RWPE2 (cell line): ENCODE measurements around the gene FIP1L1.

Source experiments
- ATAC-seq: fragments of 200-7000 bp; cut with Tn5 transposase; 3 replicates; pipeline ENCODE4 v1.9.1; 2021; ENCODE audit warnings: low read depth
- DNase-seq: peaks from one replicate; pipeline ENCODE4 v3.0.0-alpha.2; 2020; ENCODE audit warnings: low spot score
- H3K27ac ChIP-seq: fragments of 450-650 bp; 2 replicates; pipeline ENCODE4 v1.5.1; 2017; ENCODE audit warnings: mild to moderate bottlenecking; ENCODE audit not compliant: poor library complexity, severe bottlenecking
- H3K27me3 ChIP-seq: fragments of 250-450 bp; sonication (Bioruptor Pico); 2 replicates; pipeline ENCODE4 v1.5.1; 2021; ENCODE audit warnings: mild to moderate bottlenecking, moderate library complexity; ENCODE audit not compliant: insufficient read depth, poor library complexity, severe bottlenecking
- H3K36me3 ChIP-seq: fragments of 250-450 bp; sonication (Bioruptor Pico); 2 replicates; pipeline ENCODE4 v1.5.1; 2020; ENCODE audit warnings: low read depth, mild to moderate bottlenecking, moderate library complexity
- H3K4me1 ChIP-seq: fragments of 250-450 bp; sonication (Bioruptor Pico); 2 replicates; pipeline ENCODE4 v1.5.1; 2021; ENCODE audit warnings: mild to moderate bottlenecking, moderate library complexity; ENCODE audit not compliant: insufficient read depth, poor library complexity, severe bottlenecking
- H3K4me3 ChIP-seq: fragments of 250-450 bp; sonication (Bioruptor Pico); 2 replicates; pipeline ENCODE4 v1.5.1; 2021; ENCODE audit warnings: mild to moderate bottlenecking, moderate library complexity; ENCODE audit not compliant: severe bottlenecking
- H3K9me3 ChIP-seq: fragments of 250-450 bp; sonication (Bioruptor Pico); 2 replicates; pipeline ENCODE4 v1.5.1; 2021; ENCODE audit warnings: mild to moderate bottlenecking, moderate library complexity; ENCODE audit not compliant: severe bottlenecking
- TF ChIP-seq, protein P1 (sequence below): fragments of 450-650 bp; IDR thresholded peaks from one replicate; pipeline ENCODE4 v1.5.1; 2017; ENCODE audit warnings: mild to moderate bottlenecking, moderate library complexity; ENCODE audit not compliant: poor library complexity, severe bottlenecking

FIP1L1 gene

DNA sequence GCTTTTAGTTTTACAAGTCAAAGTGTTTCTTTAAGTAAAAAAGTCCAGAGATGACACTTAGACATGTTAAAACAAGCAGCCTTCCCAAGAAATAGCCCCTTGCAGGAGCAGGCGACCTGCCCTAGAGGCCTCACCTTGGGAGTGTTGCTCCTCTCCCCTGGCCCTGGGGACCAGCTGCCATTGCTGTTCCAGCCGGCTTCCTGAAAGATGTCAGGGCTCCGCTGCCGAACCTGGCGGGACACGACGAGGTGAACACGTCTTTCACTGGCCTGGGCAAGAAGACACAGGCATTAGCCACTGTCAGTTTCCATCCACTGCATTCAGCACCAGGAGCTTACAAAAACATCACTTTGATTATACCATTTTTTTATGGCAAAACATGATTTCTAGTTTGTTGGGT, 104.1 kb downstream of the FIP1L1 start:
- Histone ChIP-seq H3K9me3 (no peaks in the 10 kb centered on the region), H3K4me1 (peaks cover 31% of the 10 kb centered on the region), H3K4me3 (no peak overlapping the region)

GRCh38 chr4:53483250-53483649, 105.8 kb downstream of the FIP1L1 start:
- TF ChIP-seq, protein P1, sequence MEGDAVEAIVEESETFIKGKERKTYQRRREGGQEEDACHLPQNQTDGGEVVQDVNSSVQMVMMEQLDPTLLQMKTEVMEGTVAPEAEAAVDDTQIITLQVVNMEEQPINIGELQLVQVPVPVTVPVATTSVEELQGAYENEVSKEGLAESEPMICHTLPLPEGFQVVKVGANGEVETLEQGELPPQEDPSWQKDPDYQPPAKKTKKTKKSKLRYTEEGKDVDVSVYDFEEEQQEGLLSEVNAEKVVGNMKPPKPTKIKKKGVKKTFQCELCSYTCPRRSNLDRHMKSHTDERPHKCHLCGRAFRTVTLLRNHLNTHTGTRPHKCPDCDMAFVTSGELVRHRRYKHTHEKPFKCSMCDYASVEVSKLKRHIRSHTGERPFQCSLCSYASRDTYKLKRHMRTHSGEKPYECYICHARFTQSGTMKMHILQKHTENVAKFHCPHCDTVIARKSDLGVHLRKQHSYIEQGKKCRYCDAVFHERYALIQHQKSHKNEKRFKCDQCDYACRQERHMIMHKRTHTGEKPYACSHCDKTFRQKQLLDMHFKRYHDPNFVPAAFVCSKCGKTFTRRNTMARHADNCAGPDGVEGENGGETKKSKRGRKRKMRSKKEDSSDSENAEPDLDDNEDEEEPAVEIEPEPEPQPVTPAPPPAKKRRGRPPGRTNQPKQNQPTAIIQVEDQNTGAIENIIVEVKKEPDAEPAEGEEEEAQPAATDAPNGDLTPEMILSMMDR: no peak
- Histone ChIP-seq H3K4me3 (no peak overlapping the region), H3K27ac (no peak overlapping the region), H3K36me3 (no peaks in the 10 kb centered on the region), H3K4me1 (peaks cover 18% of the 10 kb centered on the region), H3K27me3 (no peaks in the 10 kb centered on the region), H3K9me3 (no peaks in the 10 kb centered on the region)
- DNase-seq (no peak), ATAC-seq (no peak)

More for the DNA sequence above, 104.1 kb downstream of the FIP1L1 start:
- ATAC-seq (no peak), DNase-seq (no peak)
- H3K27me3 ChIP-seq: no peaks in the 10 kb centered on the region
- H3K36me3 ChIP-seq: no peaks in the 10 kb centered on the region
- H3K27ac ChIP-seq: no peak overlapping the region
- TF ChIP-seq, protein P1: no peak

DNA sequence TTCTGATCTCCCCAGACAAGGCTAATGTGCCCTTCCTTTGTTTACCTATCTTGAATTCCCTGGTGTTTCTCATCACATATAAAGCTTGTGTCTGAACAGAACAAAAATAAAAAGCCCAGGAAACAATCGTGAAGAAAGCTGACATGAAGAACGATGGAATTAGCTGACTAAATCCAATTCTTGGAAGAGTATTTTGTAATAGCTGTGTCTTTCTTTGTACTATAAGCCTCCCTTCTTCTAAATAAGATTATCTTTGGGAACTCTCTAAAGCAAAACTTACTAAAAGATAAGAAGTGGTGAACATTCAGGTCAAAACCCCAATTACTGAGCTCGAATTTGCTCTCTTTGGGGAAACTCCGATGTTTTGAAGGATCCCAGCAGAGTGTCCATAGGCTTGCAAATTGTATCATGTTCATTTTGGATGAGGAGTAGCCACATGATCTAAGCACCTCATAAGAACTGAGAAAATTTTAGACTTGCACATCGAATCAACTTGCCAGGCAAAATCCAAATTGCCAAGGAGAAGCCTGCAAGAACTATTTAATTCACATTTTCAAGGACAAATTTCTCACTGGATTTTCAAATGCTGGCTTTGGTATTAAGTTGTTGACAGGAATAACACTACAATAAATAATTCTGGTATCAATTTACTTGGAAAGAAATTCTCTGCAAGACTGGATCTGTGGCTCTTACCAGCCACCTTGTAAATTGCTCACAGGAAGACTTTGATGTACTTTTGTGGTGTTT, 107.6 kb downstream of the FIP1L1 start:
- no peaks in the 10 kb centered on the region for H3K27me3 ChIP-seq
- peaks cover under 1% of the 10 kb centered on the region for H3K4me1 ChIP-seq
- ATAC-seq: no peak
- H3K9me3 ChIP-seq: no peaks in the 10 kb centered on the region
- TF ChIP-seq, protein P1: no peak
- DNase-seq: no peak
- no peak overlapping the region for H3K27ac ChIP-seq
- no peak overlapping the region for H3K4me3 ChIP-seq
- H3K36me3 ChIP-seq: no peaks in the 10 kb centered on the region

- ATAC-seq (no peak), DNase-seq (no peak)
- Histone ChIP-seq H3K27ac (no peak overlapping the region), H3K9me3 (no peaks in the 10 kb centered on the region), H3K4me3 (no peak overlapping the region), H3K4me1 (peaks cover under 1% of the 10 kb centered on the region), H3K27me3 (no peaks in the 10 kb centered on the region), H3K36me3 (no peaks in the 10 kb centered on the region)
- TF ChIP-seq, protein P1: no peak
Measured at GRCh38 chr4:53485658-53486040, 108.2 kb downstream of the FIP1L1 start.

GRCh38 chr4:53487766-53488165, 110.3 kb downstream of the FIP1L1 start:
- DNase-seq: no peak
- no peak for ATAC-seq
- Histone ChIP-seq H3K9me3 (no peaks in the 10 kb centered on the region), H3K4me1 (peaks cover 3% of the 10 kb centered on the region), H3K36me3 (no peaks in the 10 kb centered on the region), H3K27ac (no peak overlapping the region), H3K4me3 (no peak overlapping the region), H3K27me3 (no peaks in the 10 kb centered on the region)
- TF ChIP-seq, protein P1: no peak
